Thoracic aorta endothelial cell (primary cell): ENCODE measurements around the gene ASF1B. TPM values are rescaled to one million over a fixed set of nuclear protein-coding genes. Genes with fewer than 3 reads are reported as not detected.

Source experiments
- total RNA-seq: library from RNA; depleted of rRNA; stranded (reverse); fragments of >200 nt; gene quantifications from 2 replicates; pipeline ENCODE4 v1.2.3, GENCODE V29; 2012

Gene ASF1B
- total RNA-seq = 22.9 and 31.4 TPM in 2 replicates

DNA sequence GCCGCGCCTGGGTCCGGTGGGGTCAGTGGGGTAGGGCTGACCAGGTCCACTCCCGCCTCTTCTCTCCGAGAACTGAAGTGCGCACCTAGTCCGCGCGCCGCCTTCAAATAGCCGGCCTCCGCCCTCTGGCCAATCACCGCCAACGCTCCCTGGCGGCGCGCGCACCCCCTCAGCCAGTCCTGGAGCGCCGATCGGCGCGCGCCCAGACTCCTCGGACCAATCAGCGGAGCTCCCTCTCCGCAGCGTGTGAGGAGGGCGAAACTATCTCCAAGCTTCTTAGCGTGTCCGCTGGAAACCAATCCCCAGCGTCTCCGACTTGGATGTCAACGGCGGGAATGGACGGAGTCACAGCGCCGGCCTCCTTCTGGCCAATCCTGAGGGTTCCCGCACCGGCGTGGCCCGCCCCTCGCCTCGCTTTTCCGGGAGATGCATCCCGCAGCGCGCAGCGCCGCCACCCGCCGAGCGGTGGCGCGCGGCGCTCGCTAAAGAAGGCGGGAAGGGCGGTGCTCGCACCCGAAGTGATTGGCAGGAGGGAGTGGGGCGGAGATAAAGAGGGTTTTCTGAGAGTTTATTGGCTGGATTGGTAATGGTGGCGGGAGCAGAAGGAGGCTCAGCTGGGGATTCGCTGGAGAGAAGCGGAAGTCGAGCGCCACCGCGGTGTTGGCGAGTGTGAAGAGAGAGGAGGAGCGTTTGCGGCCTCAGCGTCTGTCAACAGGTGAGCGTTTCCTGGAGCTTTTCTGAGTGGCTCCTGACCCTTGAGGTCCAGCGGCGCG, at the start of gene ASF1B:
Gene ASF1B, minus strand, starts transcription at position 81 of the 773 bp plus-strand sequence. CDS start 133 bp downstream, outside the sequence.

DNA sequence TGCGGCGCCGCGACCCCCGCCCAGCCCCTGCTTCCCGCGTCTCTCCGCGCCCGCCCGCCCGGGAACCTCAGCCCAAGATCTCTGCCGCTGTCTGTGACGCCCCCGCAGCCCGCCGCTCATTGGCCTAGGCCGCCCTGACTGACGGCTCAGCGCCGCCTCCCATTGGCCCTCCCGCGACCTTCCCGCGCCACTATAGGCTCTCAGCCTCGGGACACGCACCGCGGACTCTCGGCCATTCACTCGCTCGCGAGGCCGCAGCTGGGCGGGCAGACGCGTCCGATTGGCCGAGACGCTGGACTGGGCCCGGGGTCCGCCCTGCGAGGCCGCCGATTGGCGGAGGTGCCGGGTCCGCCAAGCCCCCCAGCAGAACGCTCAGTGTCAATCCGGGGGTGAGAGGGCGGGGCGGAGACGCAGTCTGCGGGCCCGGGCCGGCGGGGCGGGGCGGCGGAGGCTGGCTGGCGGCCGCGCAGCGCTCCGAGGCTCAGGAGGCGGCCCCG, 18.7 kb downstream of the ASF1B start, which contains the start of gene PRKACA:
Gene PRKACA, minus strand, starts transcription at position 95 of the 497 bp plus-strand sequence. CDS start 215 bp downstream, outside the sequence.

DNA sequence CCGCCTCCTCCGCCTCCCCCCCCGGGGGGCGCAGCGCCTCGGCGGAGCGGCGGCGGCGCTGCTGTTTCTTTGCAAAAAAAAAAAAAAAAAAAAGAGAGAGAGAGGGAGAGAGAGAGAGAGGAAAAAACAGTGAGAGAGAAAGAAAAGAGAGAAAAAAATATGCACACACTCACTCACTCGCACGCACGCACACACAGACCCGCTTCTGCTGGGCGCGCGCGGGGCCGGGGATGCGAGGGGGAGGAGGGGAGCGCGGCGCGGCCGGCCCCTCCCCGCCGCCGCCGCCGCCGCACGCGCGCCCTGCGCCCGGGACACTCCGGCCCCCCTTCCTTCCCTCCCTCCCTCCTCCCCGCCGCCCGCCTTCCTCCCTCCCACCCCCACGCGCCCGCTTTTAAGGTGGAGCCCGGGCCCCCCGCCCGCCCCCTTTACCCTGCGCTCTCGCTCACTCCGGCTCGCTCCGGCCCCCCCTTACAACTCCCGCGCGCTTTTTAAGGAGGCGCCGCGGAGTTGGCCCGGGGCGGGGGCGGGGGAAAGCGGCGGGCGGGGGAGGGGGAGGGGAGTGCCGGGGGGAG, 45.8 kb downstream of the ASF1B start, which contains the start of gene SAMD1:
Gene SAMD1, minus strand, starts transcription at position 243 of the 572 bp plus-strand sequence.

DNA sequence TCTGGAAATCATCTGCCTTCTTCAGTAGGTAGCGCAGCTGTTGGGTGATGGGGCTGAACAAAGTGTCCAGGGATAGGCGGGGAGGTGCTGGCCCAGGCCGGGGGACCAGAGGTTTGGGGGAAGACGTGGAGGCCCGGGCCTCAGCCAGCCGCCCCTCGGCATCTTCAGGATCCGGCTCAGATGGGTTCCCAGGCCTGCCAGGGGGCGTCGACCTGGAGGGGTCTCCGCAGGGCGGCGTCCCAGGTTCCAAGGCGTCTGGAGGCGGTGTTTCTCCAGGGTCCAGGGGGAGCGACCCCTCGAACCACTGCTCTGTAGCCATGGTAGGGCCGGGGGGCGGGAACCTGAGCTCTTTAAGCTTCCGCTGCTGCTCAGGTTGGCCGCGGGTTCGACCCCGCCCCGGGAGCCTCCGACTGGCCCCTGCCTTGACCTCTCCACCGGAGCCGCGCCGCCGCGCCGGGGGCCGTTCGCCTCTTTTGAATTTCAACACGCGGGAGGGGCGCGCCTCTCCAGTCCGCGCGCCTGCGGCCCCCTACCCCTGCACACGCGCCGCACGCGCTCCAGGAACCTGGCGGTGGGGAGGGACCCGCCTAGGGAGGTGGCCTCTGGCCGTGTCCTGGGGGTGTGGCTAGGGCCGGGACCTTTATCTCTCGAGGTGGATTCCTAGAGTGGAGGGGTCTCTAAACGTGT, 50.9 kb downstream of the ASF1B start, which contains the start of gene C19orf67:
Gene C19orf67, minus strand, starts transcription at position 475 of the 687 bp plus-strand sequence. Its CDS starts 156 bp downstream, at position 319.

DNA sequence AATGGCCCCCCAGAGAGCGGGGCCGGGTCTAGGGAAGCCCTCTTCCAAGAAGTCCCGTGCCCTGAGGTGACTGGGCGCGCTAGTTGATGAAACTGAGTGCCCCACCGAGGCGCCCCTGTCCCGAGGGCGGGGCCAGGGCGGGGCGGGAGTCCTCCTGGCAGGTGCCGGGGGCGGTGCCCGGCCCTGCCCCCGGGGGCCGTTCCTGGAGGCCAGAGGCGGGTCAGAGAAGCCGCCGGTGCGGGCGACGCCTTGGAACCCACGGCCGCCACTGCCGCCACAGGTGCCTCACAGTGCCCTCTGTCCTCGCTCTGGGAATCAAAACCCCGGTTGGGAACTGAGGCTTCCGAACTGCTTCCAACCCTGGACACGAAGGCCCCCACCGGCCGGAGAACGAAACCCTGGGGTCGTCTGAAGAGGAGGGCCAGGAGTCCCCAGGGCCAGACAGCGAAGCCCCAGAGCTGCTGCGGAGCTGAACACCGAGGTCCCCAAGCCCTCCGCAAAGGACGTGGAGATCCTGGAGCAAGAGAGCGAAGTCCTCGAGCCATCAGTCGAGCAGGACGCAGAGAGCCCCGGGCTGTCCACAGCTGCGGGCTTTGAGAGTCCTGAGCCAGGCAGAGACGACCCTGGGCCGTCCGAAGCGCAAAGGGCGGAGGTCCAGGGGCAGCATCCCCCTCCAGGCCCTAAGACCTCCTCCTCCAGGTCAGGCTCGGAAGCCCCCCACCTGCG, 63.7 kb downstream of the ASF1B start, which contains the start of gene MISP3:
Gene MISP3, plus strand, starts transcription at position 252 of the 726 bp plus-strand sequence. CDS start 524 bp downstream, outside the sequence.

Other genes starting within 250 kb of the ASF1B start
- gene BRME1, start 230.5 kb downstream of the ASF1B start, total RNA-seq = 0.50 and 0.53 TPM in 2 replicates
- 15.7 and 18.5 TPM in 2 replicates for gene CC2D1A, start 230.4 kb downstream of the ASF1B start, total RNA-seq
- gene PODNL1, start 198.2 kb downstream of the ASF1B start, total RNA-seq = 0.22 and 0.53 TPM in 2 replicates
- 12.2 and 19.0 TPM in 2 replicates for gene DCAF15, start 184.1 kb downstream of the ASF1B start, total RNA-seq
- gene RFX1, start 130.3 kb downstream of the ASF1B start, total RNA-seq = 3.2 and 6.5 TPM in 2 replicates
- gene RLN3, start 108.4 kb downstream of the ASF1B start, total RNA-seq = not detected in 2 replicates
- gene IL27RA, start 104.8 kb downstream of the ASF1B start, total RNA-seq = 3.3 and 8.5 TPM in 2 replicates
- gene PALM3, start 74.5 kb downstream of the ASF1B start, total RNA-seq = 0.22 TPM in 1 of 2 replicates, not detected in the other
- gene MISP3, start 63.8 kb downstream of the ASF1B start, total RNA-seq = 0.13 and 0.29 TPM in 2 replicates
- not detected in 2 replicates for gene C19orf67, start 50.8 kb downstream of the ASF1B start, total RNA-seq
- gene SAMD1, start 45.8 kb downstream of the ASF1B start, total RNA-seq = 26.1 and 31.9 TPM in 2 replicates
- 43.4 and 61.5 TPM in 2 replicates for gene PRKACA, start 18.8 kb downstream of the ASF1B start, total RNA-seq
- gene ADGRL1, start 69.6 kb upstream of the ASF1B start, total RNA-seq = 2.1 and 2.5 TPM in 2 replicates
- gene ADGRE5, start 244.9 kb upstream of the ASF1B start, total RNA-seq = 5.7 and 7.6 TPM in 2 replicates